Panc1 (cell line): ENCODE data around the gene TSTD2. TPM values are rescaled to one million over a fixed set of nuclear protein-coding genes. Genes with fewer than 3 reads are reported as not detected.
"Not testable (repeated sequence)": the region's sequence is repeated elsewhere in the genome, so short reads cannot be mapped to it uniquely, and the experiment has no call there.

Experiments
- ATAC-seq: fragments of 200-7000 bp; cut with Tn5 transposase; 2 replicates; pipeline ENCODE4 v1.9.1; 2020; ENCODE audit warnings: mild to moderate bottlenecking, moderate library complexity
- BruUV-seq: library from RNA; stranded (reverse); fragments of 400-500 nt; replicated peaks from 2 replicates; lab custom pipeline; 2021; lab: Mats Ljungman, UMichigan
- CTCF ChIA-PET: fragments of 300-600 bp; sonication (Branson Sonifier 250); formaldehyde crosslinking; loops from one replicate; lab custom pipeline; 2022; ENCODE audit warnings: antibody characterized with exemption; lab: Charles Lee
- POLR2A ChIA-PET: fragments of 300-600 bp; sonication (Branson Sonifier 250); formaldehyde crosslinking; loops from one replicate; lab custom pipeline; 2022; ENCODE audit warnings: antibody characterized with exemption; lab: Charles Lee
- DNase-seq: peaks from one replicate; pipeline ENCODE4 v3.0.0-alpha.2; 2010; ENCODE audit warnings: low read depth, low spot score
- H3K27ac ChIP-seq: 2 replicates; pipeline ENCODE4 v1.5.1; 2011; ENCODE audit warnings: mild to moderate bottlenecking, low read length, inconsistent platforms
- H3K27me3 ChIP-seq: fragments of 200-500 bp; sonication (Bioruptor generic); 2 replicates; pipeline ENCODE4 v1.6.0; 2014; ENCODE audit warnings: low read length, inconsistent platforms; ENCODE audit not compliant: control insufficient read depth, insufficient read depth
- H3K36me3 ChIP-seq: fragments of 200-500 bp; sonication (Bioruptor generic); 2 replicates; pipeline ENCODE4 v1.5.1; 2014; ENCODE audit warnings: inconsistent platforms, mild to moderate bottlenecking, low read length, moderate library complexity; ENCODE audit not compliant: control insufficient read depth, insufficient read depth
- H3K4me1 ChIP-seq: 2 replicates; pipeline ENCODE4 v1.5.1; 2011; ENCODE audit warnings: inconsistent platforms, mild to moderate bottlenecking, low read length, moderate library complexity; ENCODE audit not compliant: control insufficient read depth, insufficient read depth
- H3K4me3 ChIP-seq, 2 experiments: 2 replicates each; pipeline ENCODE4 v1.5.1; 2011 to 2012; ENCODE audit warnings: low read depth in 2 of 2, low read length in 2 of 2, mild to moderate bottlenecking in 2 of 2, inconsistent platforms in 1 of 2, moderate library complexity in 1 of 2
- H3K9me3 ChIP-seq: fragments of 200-500 bp; sonication (Bioruptor generic); 2 replicates; pipeline ENCODE4 v1.5.1; 2014; ENCODE audit warnings: low read depth, mild to moderate bottlenecking, inconsistent platforms, low read length, moderate library complexity; ENCODE audit not compliant: control insufficient read depth, insufficient read depth
- CTCF ChIP-seq: fragments of 450-650 bp; IDR thresholded peaks from 2 replicates; pipeline ENCODE4 v1.5.1; 2017; ENCODE audit warnings: mild to moderate bottlenecking
- POLR2AphosphoS5 ChIP-seq: IDR thresholded peaks from 2 replicates; pipeline ENCODE4 v1.6.1; 2012; ENCODE audit warnings: mild to moderate bottlenecking, low read depth, low read length, moderate library complexity
- REST ChIP-seq, 2 experiments: IDR thresholded peaks; 2 replicates each; pipeline ENCODE4 v1.6.1; 2011 to 2012; ENCODE audit warnings: low read depth in 2 of 2, control low read depth in 1 of 2, low read length in 1 of 2, mild to moderate bottlenecking in 1 of 2, moderate library complexity in 1 of 2; ENCODE audit not compliant: insufficient read depth in 1 of 2
- SIN3A ChIP-seq: IDR thresholded peaks from 2 replicates; pipeline ENCODE4 v1.6.1; 2012; ENCODE audit warnings: low read depth, mild to moderate bottlenecking, low read length, moderate library complexity, borderline replicate concordance; ENCODE audit not compliant: insufficient read depth
- TCF7L2 ChIP-seq: IDR thresholded peaks from 2 replicates; pipeline ENCODE4 v1.6.1; 2011; ENCODE audit warnings: mild to moderate bottlenecking, low read depth, low read length, inconsistent platforms
- in situ Hi-C: cut with HindIII; loops from 2 replicates; pipeline ENCODE4 v1.10.0; 2016; ENCODE audit warnings: low sequenced_read_pairs, low pct_unique_long_range_greater_than_20kb
- intact Hi-C: fragments of 100-400 bp; cut with micrococcal nuclease; formaldehyde crosslinking; loops from one replicate; pipeline ENCODE4 v1.10.0; 2022; ENCODE audit not compliant: unreplicated experiment
- total RNA-seq: library from RNA; stranded (reverse); gene quantifications from one replicate; pipeline ENCODE4 v1.2.1, GENCODE V29; 2021; ENCODE audit not compliant: unreplicated experiment

Gene TSTD2
- total RNA-seq, 1 experiment from 2014 or later = 10.1 TPM

- in situ Hi-C loops (no loop called here), intact Hi-C loops (no loop called here)
- TF ChIP-seq SIN3A = no peak
- no peak for TF ChIP-seq POLR2AphosphoS5
- no peak for TF ChIP-seq REST (IDR thresholded peaks at IDR 0.05; ENCODE audit: insufficient read depth in 1 of 2, low read depth in 2 of 2, low read length in 1 of 2)
- TF ChIP-seq TCF7L2 = no peak
- TF ChIP-seq CTCF = no peak
- H3K4me1 ChIP-seq = no peaks in the 10 kb centered on the region
- POLR2A ChIA-PET = no interaction called here
- H3K4me3 ChIP-seq = no peak overlapping the region
- no peaks in the 10 kb centered on the region for H3K9me3 ChIP-seq
- CTCF ChIA-PET = no interaction called here
- no peak overlapping the region for H3K27ac ChIP-seq
- H3K27me3 ChIP-seq = no peaks in the 10 kb centered on the region
- H3K36me3 ChIP-seq = no peaks in the 10 kb centered on the region
- BruUV-seq = no TSS peak
- DNase-seq = no peak
- no peak for ATAC-seq
Measured at GRCh38 chr9:97577051-97577450, 56.1 kb downstream of the TSTD2 start.

- DNase-seq (no peak), ATAC-seq (no peak)
- ChIA-PET POLR2A (no interaction called here), CTCF (no interaction called here)
- no peaks in the 10 kb centered on the region for H3K36me3 ChIP-seq
- intact Hi-C loops = no loop called here
- in situ Hi-C loops = no loop called here
- BruUV-seq = no TSS peak
- no peaks in the 10 kb centered on the region for H3K4me1 ChIP-seq
- H3K27me3 ChIP-seq = no peaks in the 10 kb centered on the region
- H3K4me3 ChIP-seq = no peak overlapping the region
- H3K9me3 ChIP-seq = no peaks in the 10 kb centered on the region
- TF ChIP-seq SIN3A (no peak), POLR2AphosphoS5 (no peak), TCF7L2 (no peak), CTCF (no peak), REST (IDR thresholded peaks at IDR 0.05; ENCODE audit: insufficient read depth in 1 of 2, low read depth in 2 of 2, low read length in 1 of 2) (no peak)
- H3K27ac ChIP-seq = no peak overlapping the region
Measured at GRCh38 chr9:97575673-97576200, 57.4 kb downstream of the TSTD2 start.

GRCh38 chr9:97574921-97575672, 58.1 kb downstream of the TSTD2 start:
- BruUV-seq, intact Hi-C loops, DNase-seq, H3K27me3 ChIP-seq, H3K4me1 ChIP-seq, H3K36me3 ChIP-seq, ATAC-seq, CTCF ChIA-PET, H3K9me3 ChIP-seq, POLR2A ChIA-PET, H3K27ac ChIP-seq, H3K4me3 ChIP-seq, in situ Hi-C loops: not testable (repeated sequence)
